Cardiac septum (tissue), 1 donor: Measurements from ENCODE around the gene FUT4. TPM values are rescaled to one million over a fixed set of nuclear protein-coding genes. Genes with fewer than 3 reads are reported as not detected.

Experiments used
- DNase-seq: peaks from one replicate; pipeline ENCODE4 v3.0.0-alpha.2; 2020; ENCODE audit warnings: low spot score
- intact Hi-C: fragments of 100-400 bp; cut with DNase I; formaldehyde crosslinking; loops from one replicate; pipeline ENCODE4 v1.14.0; 2022
- total RNA-seq: library from RNA; stranded (reverse); fragmentation: NEBNext Ultra II Directional; extraction: Animal tissue kit (Norgen Biotek cat#: 25700); gene quantifications from one replicate; pipeline ENCODE4 v1.2.1, GENCODE V29; 2021
- donor health status: DM: no; HTN: no; CAD: no.

The FUT4 gene
- total RNA-seq, 1 donor from 2014 or later: 2.4 TPM

DNA sequence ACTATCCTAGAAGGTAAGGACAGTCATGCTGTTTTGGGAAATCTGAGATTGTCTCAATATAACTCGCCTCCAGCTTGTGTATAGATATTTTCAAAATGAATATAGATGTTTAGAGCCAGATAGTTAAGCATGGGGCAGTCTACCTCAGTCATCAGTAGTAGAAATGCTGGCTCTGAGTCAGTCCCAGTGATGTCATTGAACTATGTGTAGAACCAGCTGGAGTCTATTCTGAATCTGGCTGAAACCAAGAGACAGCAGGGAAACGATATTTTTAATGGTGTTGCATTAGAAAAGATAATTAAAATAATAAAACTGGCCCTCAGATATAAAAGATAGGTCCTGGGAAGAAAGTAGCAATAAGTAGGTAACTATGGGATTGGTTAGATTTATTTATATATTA is 49.3 kb downstream of the FUT4 start:
- DNase-seq: no peak
- intact Hi-C loops: no loop called here

DNA sequence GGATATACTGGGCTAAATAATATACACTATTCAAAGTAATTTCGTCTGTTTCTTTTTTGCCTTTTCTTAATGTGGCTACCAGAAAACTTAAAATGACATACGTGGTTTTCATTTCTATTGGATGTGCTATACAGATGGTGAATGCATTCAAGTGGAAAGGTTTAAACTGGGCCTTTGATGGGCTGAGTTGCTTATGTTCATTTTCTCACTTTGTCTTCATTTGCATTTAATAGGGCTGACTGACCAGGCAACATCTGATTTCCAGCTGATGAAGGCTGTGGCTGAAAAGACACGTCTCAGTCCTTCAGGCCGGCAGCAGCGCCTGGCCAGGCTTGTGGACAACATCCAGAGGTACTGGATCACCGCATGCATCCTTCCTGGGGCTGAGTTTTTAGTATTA is 51.4 kb downstream of the FUT4 start:
- intact Hi-C loops: loop anchor here (5.0 kb wide), 1 partner anchor 73 kb away; no protein-coding TSS in a partner anchor
- no peak for DNase-seq

DNA sequence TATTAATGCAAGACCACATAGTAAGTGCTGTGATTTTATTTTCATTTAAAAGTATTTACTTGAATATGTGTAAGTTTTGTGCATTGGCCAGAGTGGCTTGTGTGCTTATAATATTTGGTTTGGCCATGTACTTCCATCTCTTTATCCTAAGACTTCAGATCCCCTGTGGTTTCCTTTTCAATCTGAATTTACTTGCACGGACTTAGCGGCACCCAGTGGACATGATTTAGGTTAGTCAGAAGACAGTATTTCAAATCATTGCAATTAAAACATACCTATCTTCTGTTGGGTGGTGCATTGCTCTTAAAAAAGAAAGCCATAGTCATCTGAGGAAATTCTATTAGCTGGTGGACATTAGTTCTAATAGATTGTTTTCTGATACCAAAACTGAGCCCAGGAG is 54.2 kb downstream of the FUT4 start:
- no peak for DNase-seq
- intact Hi-C loops: loop anchor here (5.0 kb wide), 1 partner anchor 76 kb away; no protein-coding TSS in a partner anchor

Other genes starting within 250 kb of the FUT4 start
- not detected for gene IZUMO1R, start 239.3 kb upstream of the FUT4 start, total RNA-seq
- not detected for gene GPR83, start 142.5 kb upstream of the FUT4 start, total RNA-seq
- 8.7 TPM for gene MRE11, start 50.1 kb upstream of the FUT4 start, total RNA-seq
- 6.4 TPM for gene ANKRD49, start 49.9 kb upstream of the FUT4 start, total RNA-seq
- not detected for gene C11orf97, start 31.5 kb upstream of the FUT4 start, total RNA-seq
- gene PIWIL4, start 23.4 kb downstream of the FUT4 start, total RNA-seq: 1.8 TPM
- 60.1 TPM for gene AMOTL1, start 224.4 kb downstream of the FUT4 start, total RNA-seq